A549 (cell line): ENCODE measurements around the gene EPS15. TPM values are rescaled to one million over a fixed set of nuclear protein-coding genes. Genes with fewer than 3 reads are reported as not detected.

Source experiments
- ATAC-seq, 2 experiments: fragments of 200-7000 bp in 1 of 2; fragments of >200 bp in 1 of 2; cut with Nextera tagmentation in 1 of 2; cut with Tn5 transposase in 1 of 2; 3 replicates each; pipeline versions ENCODE4 v1.8.0 to v1.9.1; 2018 to 2020; ENCODE audit warnings: mild to moderate bottlenecking in 1 of 2, moderate library complexity in 1 of 2
- CTCF ChIA-PET: fragments of 300-600 bp; sonication (Branson Sonifier 250); formaldehyde crosslinking; extraction: SDS; loops from one replicate; lab custom pipeline; 2021; ENCODE audit warnings: antibody characterized with exemption, inconsistent platforms; lab: Yijun Ruan, JAX
- POLR2A ChIA-PET: fragments of 350-600 bp; formaldehyde crosslinking; extraction: SDS; loops from one replicate; lab custom pipeline; 2021; ENCODE audit warnings: antibody characterized with exemption, inconsistent platforms; lab: Yijun Ruan, JAX
- DNase-seq, 2 experiments: peaks; one replicate each; pipeline versions ENCODE4 v3.0.0 to v3.0.0-alpha.2; 2011 to 2016; ENCODE audit warnings: low read depth in 1 of 2, low spot score in 1 of 2
- FAIRE-seq: peaks from 2 replicates; lab custom pipeline; 2011; peaks lifted over from hg19 to GRCh38; lab: Jason Lieb, UNC
- H3K27ac ChIP-seq, 2 experiments: fragments of >200 bp; sonication (Bioruptor Twin); formaldehyde crosslinking; 3 replicates each; pipeline ENCODE4 v1.5.1; 2016 to 2017
- H3K4me1 ChIP-seq: fragments of >200 bp; sonication (Bioruptor Twin); formaldehyde crosslinking; 3 replicates; pipeline ENCODE4 v1.6.1; 2016
- H3K4me2 ChIP-seq: fragments of >200 bp; sonication (Bioruptor Twin); formaldehyde crosslinking; 3 replicates; pipeline ENCODE4 v1.6.1; 2016
- H3K4me3 ChIP-seq: fragments of >200 bp; sonication (Bioruptor Twin); formaldehyde crosslinking; 3 replicates; pipeline ENCODE4 v1.5.1; 2016
- H3K9me3 ChIP-seq: fragments of >200 bp; sonication (Bioruptor Twin); formaldehyde crosslinking; 3 replicates; pipeline ENCODE4 v1.6.1; 2016
- BHLHE40 ChIP-seq: IDR thresholded peaks from 2 replicates; pipeline ENCODE4 v1.6.1; 2012; ENCODE audit warnings: low read depth, low read length, inconsistent platforms
- CEBPB ChIP-seq, 2 experiments: fragments of >200 bp in 1 of 2; sonication (Bioruptor Twin) in 1 of 2; formaldehyde crosslinking in 1 of 2; IDR thresholded peaks; 2 replicates each; pipeline ENCODE4 v1.6.1; 2012 to 2016
- CHD4 ChIP-seq: fragments of 200-600 bp; sonication (generic); IDR thresholded peaks from 2 replicates; pipeline ENCODE4 v1.6.1; 2016; ENCODE audit warnings: antibody characterized with exemption, mild to moderate bottlenecking, borderline replicate concordance
- EHMT2 ChIP-seq: fragments of 200-600 bp; sonication (generic); IDR thresholded peaks from 2 replicates; pipeline ENCODE4 v1.6.1; 2016; ENCODE audit warnings: antibody characterized with exemption, low read depth, mild to moderate bottlenecking, moderate library complexity
- EP300 ChIP-seq, 2 experiments: fragments of >200 bp; sonication (Bioruptor Twin); formaldehyde crosslinking; IDR thresholded peaks; 2 replicates in 1 of 2; 3 replicates in 1 of 2; pipeline ENCODE4 v1.6.1; 2016 to 2017
- FOSB ChIP-seq: fragments of 250-450 bp; sonication (Bioruptor Pico); IDR thresholded peaks from 2 replicates; pipeline ENCODE4 v1.5.0; 2020; ENCODE audit warnings: mild to moderate bottlenecking, moderate library complexity
- GATA3 ChIP-seq: IDR thresholded peaks from 2 replicates; pipeline ENCODE4 v1.6.1; 2012; ENCODE audit warnings: borderline replicate concordance
- HOXB5 ChIP-seq: fragments of 250-450 bp; sonication (Bioruptor Pico); IDR thresholded peaks from 2 replicates; pipeline ENCODE4 v1.5.0; 2020; ENCODE audit warnings: mild to moderate bottlenecking, moderate library complexity
- JUNB ChIP-seq: fragments of >200 bp; sonication (Bioruptor Twin); formaldehyde crosslinking; IDR thresholded peaks from 2 replicates; pipeline ENCODE4 v1.6.1; 2016
- KDM1A ChIP-seq: fragments of 200-600 bp; sonication (generic); IDR thresholded peaks from 2 replicates; pipeline ENCODE4 v1.6.1; 2016; ENCODE audit warnings: low read depth, mild to moderate bottlenecking
- MAFK ChIP-seq: fragments of 450-650 bp; IDR thresholded peaks from 2 replicates; pipeline ENCODE4 v1.6.1; 2014; ENCODE audit not compliant: partially characterized antibody
- NPAS2 ChIP-seq: fragments of 250-450 bp; sonication (Bioruptor Pico); IDR thresholded peaks from 2 replicates; pipeline ENCODE4 v1.8.0; 2022; ENCODE audit warnings: mild to moderate bottlenecking, moderate library complexity, borderline replicate concordance
- RARB ChIP-seq: fragments of 250-450 bp; sonication (Bioruptor Pico); IDR thresholded peaks from 2 replicates; pipeline ENCODE4 v1.8.0; 2021; ENCODE audit warnings: mild to moderate bottlenecking, moderate library complexity
- RCOR1 ChIP-seq: fragments of 150-350 bp; IDR thresholded peaks from 2 replicates; pipeline ENCODE4 v1.6.1; 2014; ENCODE audit warnings: antibody characterized with exemption, low read length, low read depth
- RFX5 ChIP-seq: fragments of 450-650 bp; IDR thresholded peaks from 2 replicates; pipeline ENCODE4 v1.7.1; 2014; ENCODE audit warnings: antibody characterized with exemption, mild to moderate bottlenecking, moderate library complexity
- SMC3 ChIP-seq: fragments of >200 bp; sonication (Bioruptor Twin); formaldehyde crosslinking; IDR thresholded peaks from 3 replicates; pipeline ENCODE4 v1.6.1; 2018; ENCODE audit warnings: inconsistent platforms
- SREBF2 ChIP-seq: fragments of 450-650 bp; IDR thresholded peaks from 2 replicates; pipeline ENCODE4 v1.6.1; 2014; ENCODE audit warnings: mild to moderate bottlenecking, moderate library complexity
- ZFP36 ChIP-seq: fragments of 450-650 bp; IDR thresholded peaks from 2 replicates; pipeline ENCODE4 v1.6.1; 2014; ENCODE audit warnings: borderline replicate concordance; ENCODE audit not compliant: partially characterized antibody
- WGBS: methylation state at CpG from one replicate; pipeline ENCODE4 v1.1.6; 2017; ENCODE audit errors: missing lambda C conversion rate; 5-methylcytosine and 5-hydroxymethylcytosine counted together
- polyA plus RNA-seq, 4 experiments: library from polyadenylated mRNA; depleted of rRNA in 3 of 4; stranded (reverse); fragments of >200 nt; fragmentation: RNase III in 1 of 4; extraction: RNeasy Plus Mini Kit Qiagen cat#74134 plus additional on column Dnase treatment in 1 of 4; gene quantifications; 2 replicates in 3 of 4; 3 replicates in 1 of 4; pipeline ENCODE4 v1.2.3, GENCODE V29; 2011 to 2017
- TF ChIP-seq, protein P1 (sequence below): fragments of 450-650 bp; IDR thresholded peaks from 2 replicates; pipeline ENCODE4 v1.6.1; 2014; ENCODE audit warnings: antibody characterized with exemption
- TF ChIP-seq, protein P2 (sequence below): fragments of 250-450 bp; sonication (Bioruptor Pico); IDR thresholded peaks from 2 replicates; pipeline ENCODE4 v1.5.0; 2020; ENCODE audit warnings: low read depth, mild to moderate bottlenecking, moderate library complexity
- TF ChIP-seq, protein P3 (sequence below): IDR thresholded peaks from 2 replicates; pipeline ENCODE4 v1.6.1; 2012; ENCODE audit warnings: low read depth, borderline replicate concordance

EPS15 gene
- polyA plus RNA-seq, 2 of the 4 experiments (the other 2 are of a cell fraction) = 10.9 to 35.4 TPM

DNA sequence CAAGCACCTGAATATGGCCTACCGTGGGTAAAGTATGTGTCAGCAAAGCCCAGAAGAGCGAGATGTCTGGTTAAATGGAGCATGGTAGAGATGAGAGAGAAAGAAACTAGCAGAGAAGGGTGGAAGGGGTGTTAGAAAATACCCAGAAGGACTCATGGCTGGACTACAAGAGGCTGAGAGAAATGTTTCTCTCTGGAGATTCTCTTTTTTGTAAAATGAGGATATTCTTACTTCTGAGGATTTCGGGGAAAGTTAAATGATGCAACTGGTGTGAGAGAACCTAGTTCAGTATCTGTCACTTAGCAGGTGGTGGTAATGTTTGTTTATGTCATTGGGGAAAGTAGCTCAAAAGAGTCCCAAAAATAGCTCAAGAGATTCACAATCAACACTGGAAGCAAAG lies 7.2 kb upstream of the EPS15 start:
- Histone ChIP-seq H3K4me1 (no peaks in the 10 kb centered on the region), H3K27ac (no peak overlapping the region), H3K4me3 (no peak overlapping the region), H3K9me3 (no peaks in the 10 kb centered on the region), H3K4me2 (no peak overlapping the region)
- ATAC-seq = no peak
- ChIA-PET POLR2A (no interaction called here), CTCF (interaction anchor here (2.4 kb wide), 1 partner anchor 9 kb away, joined by 9 read pairs; no protein-coding TSS in a partner anchor)
- TF ChIP-seq, protein P1, sequence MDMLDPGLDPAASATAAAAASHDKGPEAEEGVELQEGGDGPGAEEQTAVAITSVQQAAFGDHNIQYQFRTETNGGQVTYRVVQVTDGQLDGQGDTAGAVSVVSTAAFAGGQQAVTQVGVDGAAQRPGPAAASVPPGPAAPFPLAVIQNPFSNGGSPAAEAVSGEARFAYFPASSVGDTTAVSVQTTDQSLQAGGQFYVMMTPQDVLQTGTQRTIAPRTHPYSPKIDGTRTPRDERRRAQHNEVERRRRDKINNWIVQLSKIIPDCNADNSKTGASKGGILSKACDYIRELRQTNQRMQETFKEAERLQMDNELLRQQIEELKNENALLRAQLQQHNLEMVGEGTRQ = no peak
- TF ChIP-seq RCOR1 (no peak), BHLHE40 (no peak), EHMT2 (no peak), HOXB5 (CRISPR knock-in tag) (no peak), KDM1A (no peak), GATA3 (no peak), RARB (no peak), ZFP36 (no peak)
- TF ChIP-seq, protein P2, sequence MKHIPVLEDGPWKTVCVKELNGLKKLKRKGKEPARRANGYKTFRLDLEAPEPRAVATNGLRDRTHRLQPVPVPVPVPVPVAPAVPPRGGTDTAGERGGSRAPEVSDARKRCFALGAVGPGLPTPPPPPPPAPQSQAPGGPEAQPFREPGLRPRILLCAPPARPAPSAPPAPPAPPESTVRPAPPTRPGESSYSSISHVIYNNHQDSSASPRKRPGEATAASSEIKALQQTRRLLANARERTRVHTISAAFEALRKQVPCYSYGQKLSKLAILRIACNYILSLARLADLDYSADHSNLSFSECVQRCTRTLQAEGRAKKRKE (CRISPR knock-in tag) = no peak
- DNase-seq = no peak
- 78% methylated on average over 3 of the region's 3 CpGs for WGBS
- FAIRE-seq = no peak

DNA sequence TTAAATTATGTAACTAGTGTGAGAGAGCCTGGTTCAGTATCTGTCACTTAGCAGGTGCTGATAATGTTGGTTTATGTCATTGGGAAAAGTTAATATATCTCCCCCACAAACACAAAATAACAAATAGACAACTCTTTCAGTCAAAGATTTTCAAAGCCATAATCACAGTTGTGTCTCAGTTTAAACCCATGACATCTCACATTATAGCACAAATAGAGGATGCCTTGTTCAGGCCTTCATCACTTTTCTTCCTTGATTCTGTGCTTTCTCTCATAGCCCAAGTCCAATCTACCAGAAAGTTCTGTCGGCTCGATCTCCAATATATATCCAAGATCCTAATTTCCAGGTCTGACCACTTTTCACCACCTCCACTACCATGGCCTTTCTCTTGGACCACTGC lies 6.2 kb upstream of the EPS15 start:
- Histone ChIP-seq H3K9me3 (no peaks in the 10 kb centered on the region), H3K4me2 (no peak overlapping the region)
- CTCF ChIA-PET = interaction anchor here (2.4 kb wide), 1 partner anchor 10 kb away, joined by 9 read pairs; no protein-coding TSS in a partner anchor
- 80% methylated on average over 2 of the region's 2 CpGs for WGBS
- ATAC-seq (no peak), FAIRE-seq (no peak)
- POLR2A ChIA-PET = no interaction called here
- TF ChIP-seq CHD4 (no peak), NPAS2 (no peak), SMC3 (no peak), RFX5 (no peak), FOSB (CRISPR knock-in tag) (no peak), EP300 (IDR thresholded peaks at IDR 0.05) (no peak), SREBF2 (no peak), CEBPB (IDR thresholded peaks at IDR 0.05) (no peak)
- TF ChIP-seq, protein P1 = no peak
- TF ChIP-seq, protein P3, sequence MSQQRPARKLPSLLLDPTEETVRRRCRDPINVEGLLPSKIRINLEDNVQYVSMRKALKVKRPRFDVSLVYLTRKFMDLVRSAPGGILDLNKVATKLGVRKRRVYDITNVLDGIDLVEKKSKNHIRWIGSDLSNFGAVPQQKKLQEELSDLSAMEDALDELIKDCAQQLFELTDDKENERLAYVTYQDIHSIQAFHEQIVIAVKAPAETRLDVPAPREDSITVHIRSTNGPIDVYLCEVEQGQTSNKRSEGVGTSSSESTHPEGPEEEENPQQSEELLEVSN = no peak
- TF ChIP-seq, all 56 proteins: peak for 0
- DNase-seq = no peak
- Histone ChIP-seq H3K4me1 (no peaks in the 10 kb centered on the region), H3K27ac (no peak overlapping the region), H3K4me3 (no peak overlapping the region)

DNA sequence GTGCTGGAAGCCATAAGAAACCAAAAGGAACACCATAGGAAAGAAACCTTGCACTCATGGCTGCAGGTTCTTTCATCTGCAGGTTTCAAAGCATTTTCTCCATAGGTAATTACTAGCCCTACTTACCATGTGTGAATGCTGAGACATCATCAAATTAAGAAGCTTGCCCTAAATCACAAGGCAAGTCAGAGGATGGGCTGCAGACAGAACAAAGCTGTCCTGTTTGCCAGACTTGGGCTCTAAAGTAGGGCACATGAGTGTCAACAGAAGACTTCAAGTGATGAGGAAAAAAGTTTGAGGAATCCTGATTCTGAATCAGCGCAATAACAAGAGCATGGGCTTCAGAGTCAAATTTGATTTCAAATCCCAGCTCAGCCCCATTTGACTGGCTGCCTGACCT lies 5.8 kb upstream of the EPS15 start:
- CTCF ChIA-PET = interaction anchor here (2.4 kb wide), 1 partner anchor 10 kb away, joined by 9 read pairs; no protein-coding TSS in a partner anchor
- 92% methylated on average over 1 of the region's 1 CpG for WGBS

More for the DNA sequence above, 5.8 kb upstream of the EPS15 start:
- ATAC-seq (no peak), DNase-seq (no peak), FAIRE-seq (no peak)
- no peak overlapping the region for H3K27ac ChIP-seq
- H3K4me3 ChIP-seq = no peak overlapping the region
- TF ChIP-seq EP300 (IDR thresholded peaks at IDR 0.05) (no peak), MAFK (no peak), JUNB (no peak)
- TF ChIP-seq, protein P3 = no peak
- POLR2A ChIA-PET = no interaction called here
- H3K4me1 ChIP-seq = no peaks in the 10 kb centered on the region
- no peak overlapping the region for H3K4me2 ChIP-seq
- H3K9me3 ChIP-seq = no peaks in the 10 kb centered on the region
